GM21381 (cell line): ENCODE results near the gene RTEL1.
"Not testable (repeated sequence)": the region's sequence is repeated elsewhere in the genome, so short reads cannot be mapped to it uniquely, and the experiment has no call there.

Source experiments
- ATAC-seq: cut with Tn5 transposase; IDR thresholded peaks from one replicate; pipeline ENCODE4 v1.9.1; 2021; ENCODE audit warnings: mild to moderate bottlenecking, moderate library complexity; ENCODE audit not compliant: unreplicated experiment

RTEL1 gene

GRCh38 chr20:63648895-63649589 lies 9.1 kb upstream of the RTEL1 start:
- ATAC-seq = no peak

GRCh38 chr20:63650486-63650885 lies 7.6 kb upstream of the RTEL1 start:
- not testable (repeated sequence) for ATAC-seq

- no peak for ATAC-seq
These were observed 6.2 kb upstream of the RTEL1 start for GRCh38 chr20:63651942-63652191.

GRCh38 chr20:63652192-63652980 lies 5.7 kb upstream of the RTEL1 start:
- ATAC-seq = no peak

- no peak for ATAC-seq
These were observed 4.8 kb upstream of the RTEL1 start, which contains the start of gene STMN3 for GRCh38 chr20:63653041-63653973. Gene STMN3, minus strand, starts transcription at chr20:63653424. Its CDS starts 79 bp downstream, at chr20:63653345.

- ATAC-seq = no peak
These were observed 4.0 kb upstream of the RTEL1 start for GRCh38 chr20:63653974-63654668.

GRCh38 chr20:63655249-63655648 lies 2.9 kb upstream of the RTEL1 start:
- no peak for ATAC-seq

GRCh38 chr20:63656451-63656850 lies 1.7 kb upstream of the RTEL1 start:
- no peak for ATAC-seq

- ATAC-seq = no peak
These were observed 714 bp upstream of the RTEL1 start for GRCh38 chr20:63657260-63657936.

- peak; percentile 24 for ATAC-seq
These were observed 656 bp downstream of the RTEL1 start for GRCh38 chr20:63658749-63659187.

GRCh38 chr20:63659370-63659769 lies 1.3 kb downstream of the RTEL1 start:
- no peak for ATAC-seq

- ATAC-seq = not testable (repeated sequence)
These were observed 2.1 kb downstream of the RTEL1 start for GRCh38 chr20:63660174-63660573.

GRCh38 chr20:63660622-63661021 lies 2.5 kb downstream of the RTEL1 start:
- ATAC-seq = no peak

GRCh38 chr20:63661108-63661507 lies 3.0 kb downstream of the RTEL1 start:
- no peak for ATAC-seq

- no peak for ATAC-seq
These were observed 4.1 kb downstream of the RTEL1 start for GRCh38 chr20:63661959-63662812.

- ATAC-seq = no peak
These were observed 4.7 kb downstream of the RTEL1 start for GRCh38 chr20:63662813-63663189.

- no peak for ATAC-seq
These were observed 5.4 kb downstream of the RTEL1 start for GRCh38 chr20:63663332-63664066.

- no peak for ATAC-seq
These were observed 6.2 kb downstream of the RTEL1 start for GRCh38 chr20:63664143-63664851.
